Astrocyte (in vitro differentiated cells and primary cell): ENCODE measurements around the gene RIPOR3. TPM values are rescaled to one million over a fixed set of nuclear protein-coding genes. Genes with fewer than 3 reads are reported as not detected.

Experiments used
- microRNA-seq: library from miRNA; unstranded; fragments of <30 nt; microRNA quantifications from one replicate; pipeline ENCODE4 v1.2.0, GENCODE V29; 2020
- total RNA-seq: library from RNA; stranded (reverse); gene quantifications from 2 replicates; pipeline ENCODE4 v1.2.1, GENCODE V29; 2021

The RIPOR3 gene
- total RNA-seq, 1 donor from 2014 or later = 0.39 TPM

Small RNA genes within 50 kb of the gene (microRNA-seq; reads per million reads assigned to microRNA genes)
- gene MIR1302-5 (not detected), gene MIR645 (not detected)

Other genes with a start within 250 kb of the RIPOR3 start
- 60.6 and 64.9 TPM in 2 replicates for gene PTPN1, start 181.2 kb downstream of the RIPOR3 start, total RNA-seq
- gene PARD6B, start 40.0 kb upstream of the RIPOR3 start, total RNA-seq = 10.1 and 13.1 TPM in 2 replicates
- gene BCAS4, start 103.5 kb upstream of the RIPOR3 start, total RNA-seq = 13.2 and 16.7 TPM in 2 replicates
- 63.9 and 72.1 TPM in 2 replicates for gene ADNP, start 239.9 kb upstream of the RIPOR3 start, total RNA-seq